Epithelial cell of esophagus (primary cell): ENCODE measurements around the gene ATP5F1A.

Source experiments
- DNase-seq: peaks from one replicate; pipeline ENCODE4 v3.0.0; 2010; ENCODE audit warnings: low read depth
- H3K4me3 ChIP-seq: 2 replicates; pipeline ENCODE4 v1.5.1; 2011; ENCODE audit warnings: mild to moderate bottlenecking, low read length, control low read depth
- CTCF ChIP-seq: IDR thresholded peaks from 2 replicates; pipeline ENCODE4 v1.5.1; 2011; ENCODE audit warnings: low read depth, mild to moderate bottlenecking, low read length, control low read depth, inconsistent platforms; ENCODE audit not compliant: insufficient read depth; ENCODE audit errors: missing control alignments

The ATP5F1A gene

GRCh38 chr18:46072959-46073358 is 25.1 kb downstream of the ATP5F1A start:
- TF ChIP-seq CTCF = no peak
- DNase-seq = no peak
- H3K4me3 ChIP-seq = no peak overlapping the region

GRCh38 chr18:46072376-46072867 is 25.7 kb downstream of the ATP5F1A start:
- peak overlapping the region; percentile 79 for H3K4me3 ChIP-seq
- TF ChIP-seq CTCF = peak; percentile 13
- no peak for DNase-seq

- peak; percentile 76 for DNase-seq
- TF ChIP-seq CTCF = no peak
- H3K4me3 ChIP-seq = peak within 1 kb of the TSS; percentile 79
These were observed 26.3 kb downstream of the ATP5F1A start, which contains the start of gene PSTPIP2 for GRCh38 chr18:46071653-46072375. Gene PSTPIP2, minus strand, starts transcription at chr18:46072260. Its CDS starts 72 bp downstream, at chr18:46072188.

GRCh38 chr18:46070815-46071652 is 27.1 kb downstream of the ATP5F1A start:
- peak overlapping the region; percentile 79 for H3K4me3 ChIP-seq
- no peak for DNase-seq
- no peak for TF ChIP-seq CTCF

GRCh38 chr18:46070232-46070631 is 27.9 kb downstream of the ATP5F1A start:
- no peak overlapping the region for H3K4me3 ChIP-seq
- no peak for TF ChIP-seq CTCF
- DNase-seq = no peak

GRCh38 chr18:46069524-46069923 is 28.6 kb downstream of the ATP5F1A start:
- H3K4me3 ChIP-seq = no peak overlapping the region
- TF ChIP-seq CTCF = no peak
- peak; percentile 91 for DNase-seq

- peak; percentile 86 for DNase-seq
- no peak for TF ChIP-seq CTCF
- H3K4me3 ChIP-seq = peak overlapping the region; percentile 33
These were observed 29.3 kb downstream of the ATP5F1A start for GRCh38 chr18:46068763-46069162.
